ENCODE measurements around the gene SNPH.

Gene SNPH

DNA sequence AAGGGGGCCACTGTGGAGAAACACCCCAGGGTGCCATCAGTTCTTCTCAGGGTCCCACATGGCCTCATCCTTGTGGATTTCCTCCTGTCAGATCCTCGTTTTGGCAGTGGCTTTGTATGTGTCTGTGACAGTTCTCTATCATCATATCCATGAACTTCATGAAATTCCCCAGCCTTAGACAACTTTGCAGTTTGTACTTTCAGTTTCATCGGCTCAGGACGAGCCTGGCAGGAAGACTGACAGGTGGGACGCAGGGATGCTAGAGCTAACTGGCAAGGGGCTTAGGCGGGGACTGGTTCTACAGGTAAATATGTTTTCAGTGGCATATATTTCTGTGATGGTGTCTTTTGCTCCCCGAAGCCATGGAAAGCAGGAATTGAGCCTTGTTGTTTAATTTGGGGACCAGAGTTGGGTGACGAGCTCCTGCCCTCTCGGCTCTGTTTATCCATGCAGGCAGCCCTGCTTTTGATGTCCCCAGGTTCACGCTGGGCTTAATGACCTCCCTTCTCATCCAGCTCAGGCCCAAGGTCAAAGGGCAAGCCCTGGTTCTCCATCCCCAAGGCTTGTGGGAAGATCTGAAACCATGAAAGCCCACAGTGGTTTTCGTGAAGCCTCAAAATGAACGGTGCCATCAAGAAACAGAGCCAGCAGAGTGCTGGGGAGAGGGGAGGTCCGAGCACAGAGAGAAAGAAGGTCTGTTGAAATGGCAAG is 51.6 kb downstream of the SNPH start:
- Histone ChIP-seq H3K9ac (ENCODE audit: low read length in 2 of 2) (no peak overlapping the region), H3K4me3 (ENCODE audit: low read length in 2 of 2) (peak overlapping the region in 1 of 2 donors; percentile 15), H3K36me3 (ENCODE audit: control insufficient read depth in 2 of 2, insufficient read depth in 2 of 2, low read length in 2 of 2) (no peaks in the 10 kb centered on the region), H3K27me3 (ENCODE audit: control insufficient read depth in 1 of 2, insufficient read depth in 2 of 2, low read length in 2 of 2) (no peaks in the 10 kb centered on the region), H3K4me1 (ENCODE audit: control insufficient read depth, insufficient read depth, low read length) (peaks cover 8% of the 10 kb centered on the region), H3K9me3 (ENCODE audit: control insufficient read depth in 2 of 2, low read length in 2 of 2) (no peaks in the 10 kb centered on the region), H3K27ac (ENCODE audit: low read length) (no peak overlapping the region)

- H3K27ac ChIP-seq (ENCODE audit: low read length) = no peak overlapping the region
- H3K36me3 ChIP-seq (ENCODE audit: control insufficient read depth in 2 of 2, insufficient read depth in 2 of 2, low read length in 2 of 2) = no peaks in the 10 kb centered on the region
- no peaks in the 10 kb centered on the region for H3K9me3 ChIP-seq (ENCODE audit: control insufficient read depth in 2 of 2, low read length in 2 of 2)
- H3K9ac ChIP-seq (ENCODE audit: low read length in 2 of 2) = no peak overlapping the region
- H3K27me3 ChIP-seq (ENCODE audit: control insufficient read depth in 1 of 2, insufficient read depth in 2 of 2, low read length in 2 of 2) = no peaks in the 10 kb centered on the region
- peaks cover 7% of the 10 kb centered on the region for H3K4me1 ChIP-seq (ENCODE audit: control insufficient read depth, insufficient read depth, low read length)
- H3K4me3 ChIP-seq (ENCODE audit: low read length in 2 of 2) = no peak overlapping the region
These were observed 53.0 kb downstream of the SNPH start for GRCh38 chr20:1319051-1319450.

DNA sequence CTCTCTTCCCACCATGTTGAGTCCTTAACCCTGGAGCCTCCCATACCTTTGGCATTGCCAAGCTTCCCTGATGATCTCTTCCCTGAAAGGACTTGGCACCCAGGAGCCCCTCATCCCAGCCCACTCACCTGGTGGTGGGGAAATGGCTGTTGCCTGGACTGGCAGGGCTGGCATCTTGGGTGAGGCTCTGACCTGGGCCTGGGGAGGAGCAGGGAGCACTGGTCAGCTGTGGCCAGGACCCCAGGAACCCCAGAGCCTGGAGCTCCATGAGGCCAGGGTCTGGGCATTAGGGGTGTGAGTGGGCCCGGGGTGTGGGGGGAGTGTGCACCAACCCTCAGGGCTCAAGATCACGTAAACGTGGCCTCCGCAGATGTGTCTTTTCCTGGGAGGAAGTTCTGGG is 53.4 kb downstream of the SNPH start:
- Histone ChIP-seq H3K27ac (ENCODE audit: low read length) (no peak overlapping the region), H3K4me3 (ENCODE audit: low read length in 2 of 2) (no peak overlapping the region), H3K27me3 (ENCODE audit: control insufficient read depth in 1 of 2, insufficient read depth in 2 of 2, low read length in 2 of 2) (no peaks in the 10 kb centered on the region), H3K4me1 (ENCODE audit: control insufficient read depth, insufficient read depth, low read length) (peaks cover 6% of the 10 kb centered on the region), H3K9ac (ENCODE audit: low read length in 2 of 2) (no peak overlapping the region), H3K9me3 (ENCODE audit: control insufficient read depth in 2 of 2, low read length in 2 of 2) (no peaks in the 10 kb centered on the region), H3K36me3 (ENCODE audit: control insufficient read depth in 2 of 2, insufficient read depth in 2 of 2, low read length in 2 of 2) (no peaks in the 10 kb centered on the region)

- H3K27ac ChIP-seq (ENCODE audit: low read length) = no peak overlapping the region
- H3K9me3 ChIP-seq (ENCODE audit: control insufficient read depth in 2 of 2, low read length in 2 of 2) = no peaks in the 10 kb centered on the region
- H3K27me3 ChIP-seq (ENCODE audit: control insufficient read depth in 1 of 2, insufficient read depth in 2 of 2, low read length in 2 of 2) = no peaks in the 10 kb centered on the region
- H3K4me1 ChIP-seq (ENCODE audit: control insufficient read depth, insufficient read depth, low read length) = peaks cover 12% of the 10 kb centered on the region
- H3K9ac ChIP-seq (ENCODE audit: low read length in 2 of 2) = no peak overlapping the region
- no peaks in the 10 kb centered on the region for H3K36me3 ChIP-seq (ENCODE audit: control insufficient read depth in 2 of 2, insufficient read depth in 2 of 2, low read length in 2 of 2)
- no peak overlapping the region for H3K4me3 ChIP-seq (ENCODE audit: low read length in 2 of 2)
These were observed 53.9 kb downstream of the SNPH start for GRCh38 chr20:1320016-1320415.

- no peak overlapping the region for H3K27ac ChIP-seq (ENCODE audit: low read length)
- H3K4me3 ChIP-seq (ENCODE audit: low read length in 2 of 2) = no peak overlapping the region
- no peaks in the 10 kb centered on the region for H3K27me3 ChIP-seq (ENCODE audit: control insufficient read depth in 1 of 2, insufficient read depth in 2 of 2, low read length in 2 of 2)
- H3K36me3 ChIP-seq (ENCODE audit: control insufficient read depth in 2 of 2, insufficient read depth in 2 of 2, low read length in 2 of 2) = no peaks in the 10 kb centered on the region
- H3K9me3 ChIP-seq (ENCODE audit: control insufficient read depth in 2 of 2, low read length in 2 of 2) = no peaks in the 10 kb centered on the region
- no peak overlapping the region for H3K9ac ChIP-seq (ENCODE audit: low read length in 2 of 2)
- H3K4me1 ChIP-seq (ENCODE audit: control insufficient read depth, insufficient read depth, low read length) = peaks cover 17% of the 10 kb centered on the region
These were observed 55.0 kb downstream of the SNPH start for GRCh38 chr20:1320902-1321653.

DNA sequence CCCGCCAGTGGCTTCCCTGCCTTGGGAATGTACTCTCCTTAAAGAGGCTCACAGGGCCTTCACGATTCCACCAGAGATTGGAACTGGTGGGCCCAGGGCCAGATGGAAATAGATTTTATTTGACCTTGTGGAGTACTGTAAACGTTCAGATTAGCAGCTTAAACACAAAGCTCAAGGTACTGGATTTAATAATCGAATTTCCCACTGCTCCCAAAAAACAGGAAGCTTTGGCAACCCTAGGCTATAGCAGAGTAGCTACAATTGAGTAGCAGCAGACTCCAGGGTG is 55.5 kb downstream of the SNPH start:
- no peak overlapping the region for H3K9ac ChIP-seq (ENCODE audit: low read length in 2 of 2)
- H3K27me3 ChIP-seq (ENCODE audit: control insufficient read depth in 1 of 2, insufficient read depth in 2 of 2, low read length in 2 of 2) = no peaks in the 10 kb centered on the region
- H3K9me3 ChIP-seq (ENCODE audit: control insufficient read depth in 2 of 2, low read length in 2 of 2) = no peaks in the 10 kb centered on the region
- no peak overlapping the region for H3K27ac ChIP-seq (ENCODE audit: low read length)
- no peak overlapping the region for H3K4me3 ChIP-seq (ENCODE audit: low read length in 2 of 2)
- no peaks in the 10 kb centered on the region for H3K36me3 ChIP-seq (ENCODE audit: control insufficient read depth in 2 of 2, insufficient read depth in 2 of 2, low read length in 2 of 2)
- peaks cover 22% of the 10 kb centered on the region for H3K4me1 ChIP-seq (ENCODE audit: control insufficient read depth, insufficient read depth, low read length)

DNA sequence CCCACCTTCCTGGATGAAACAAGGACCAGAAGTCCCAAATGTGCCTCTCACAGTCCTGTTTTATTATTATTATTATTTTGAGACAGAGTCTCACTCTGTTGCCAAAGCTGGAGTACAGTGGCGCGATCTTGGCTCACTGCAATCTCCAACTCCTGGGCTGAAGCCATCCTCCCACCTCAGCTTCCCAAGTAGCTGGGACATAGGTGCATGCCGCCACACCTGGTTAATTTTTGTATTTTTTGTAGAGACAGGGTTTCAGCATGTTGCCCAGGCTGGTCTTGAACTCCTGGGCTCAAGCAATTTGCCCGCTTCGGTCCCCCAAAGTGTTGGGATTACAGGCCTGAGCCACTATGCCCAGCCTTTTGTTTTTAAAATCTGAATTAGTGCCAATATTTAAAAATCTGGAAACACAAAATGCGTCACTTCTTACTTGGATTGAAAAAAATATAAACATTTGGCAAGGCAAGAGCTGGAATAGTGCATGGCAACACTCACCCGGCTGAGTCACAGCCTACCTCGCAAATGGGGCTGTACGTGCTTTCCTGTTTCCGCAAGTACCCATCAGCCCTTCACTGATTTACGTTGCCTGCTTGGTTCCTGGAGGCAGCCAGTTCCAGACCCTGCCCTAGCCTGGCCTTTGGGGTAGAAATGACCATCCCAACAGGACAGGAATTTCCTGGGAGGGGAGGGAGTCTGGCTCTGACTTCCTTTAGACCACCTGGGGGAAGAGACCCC is 56.6 kb downstream of the SNPH start:
- no peaks in the 10 kb centered on the region for H3K36me3 ChIP-seq (ENCODE audit: control insufficient read depth in 2 of 2, insufficient read depth in 2 of 2, low read length in 2 of 2)
- H3K27ac ChIP-seq (ENCODE audit: low read length) = peak overlapping the region; percentile 46
- H3K4me1 ChIP-seq (ENCODE audit: control insufficient read depth, insufficient read depth, low read length) = peaks cover 31% of the 10 kb centered on the region
- no peak overlapping the region for H3K9ac ChIP-seq (ENCODE audit: low read length in 2 of 2)
- no peaks in the 10 kb centered on the region for H3K9me3 ChIP-seq (ENCODE audit: control insufficient read depth in 2 of 2, low read length in 2 of 2)
- H3K27me3 ChIP-seq (ENCODE audit: control insufficient read depth in 1 of 2, insufficient read depth in 2 of 2, low read length in 2 of 2) = no peaks in the 10 kb centered on the region
- H3K4me3 ChIP-seq (ENCODE audit: low read length in 2 of 2) = no peak overlapping the region

- Histone ChIP-seq H3K4me1 (ENCODE audit: control insufficient read depth, insufficient read depth, low read length) (peaks cover 37% of the 10 kb centered on the region), H3K9ac (ENCODE audit: low read length in 2 of 2) (no peak overlapping the region), H3K27ac (ENCODE audit: low read length) (peak overlapping the region; percentile 46), H3K36me3 (ENCODE audit: control insufficient read depth in 2 of 2, insufficient read depth in 2 of 2, low read length in 2 of 2) (no peaks in the 10 kb centered on the region), H3K4me3 (ENCODE audit: low read length in 2 of 2) (no peak overlapping the region), H3K27me3 (ENCODE audit: control insufficient read depth in 1 of 2, insufficient read depth in 2 of 2, low read length in 2 of 2) (no peaks in the 10 kb centered on the region), H3K9me3 (ENCODE audit: control insufficient read depth in 2 of 2, low read length in 2 of 2) (no peaks in the 10 kb centered on the region)
These were observed 57.2 kb downstream of the SNPH start for GRCh38 chr20:1323256-1323655.

DNA sequence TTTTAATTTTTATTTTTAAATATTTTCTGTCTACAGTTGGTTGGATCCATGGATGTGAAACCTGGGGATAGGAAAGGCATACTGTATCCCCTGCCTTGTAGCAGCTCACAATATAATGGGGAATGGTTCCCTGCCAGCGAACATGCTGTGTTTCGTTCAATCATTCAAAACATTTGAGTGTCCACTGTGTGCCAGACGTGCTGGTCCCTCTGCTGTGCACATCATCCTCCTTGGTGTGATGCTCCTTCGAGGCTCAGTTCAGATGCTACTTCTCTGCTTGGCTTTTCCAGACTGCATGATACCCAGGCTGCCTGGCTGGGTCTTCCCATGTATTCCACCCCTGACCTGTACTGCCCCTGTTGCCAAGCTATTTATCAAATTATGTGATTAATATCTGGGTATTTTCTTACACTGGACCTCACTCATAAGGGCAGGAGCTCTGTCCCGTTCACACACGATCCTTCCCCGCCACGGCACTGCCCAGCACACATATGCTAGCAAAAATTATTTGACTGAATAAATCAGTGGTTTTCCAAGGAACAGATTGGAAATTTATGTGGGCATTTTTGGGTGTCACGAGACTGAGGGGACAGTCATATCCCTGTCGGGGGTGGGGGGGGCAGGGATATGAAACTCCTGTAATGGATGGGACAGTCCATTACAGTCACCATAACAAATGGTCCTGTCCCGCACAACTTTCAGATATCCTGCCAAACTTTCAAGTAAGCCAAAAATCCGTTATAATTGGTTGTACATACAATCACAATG is 57.9 kb downstream of the SNPH start:
- no peak overlapping the region for H3K27ac ChIP-seq (ENCODE audit: low read length)
- H3K27me3 ChIP-seq (ENCODE audit: control insufficient read depth in 1 of 2, insufficient read depth in 2 of 2, low read length in 2 of 2) = no peaks in the 10 kb centered on the region
- no peak overlapping the region for H3K9ac ChIP-seq (ENCODE audit: low read length in 2 of 2)
- no peaks in the 10 kb centered on the region for H3K36me3 ChIP-seq (ENCODE audit: control insufficient read depth in 2 of 2, insufficient read depth in 2 of 2, low read length in 2 of 2)
- H3K4me1 ChIP-seq (ENCODE audit: control insufficient read depth, insufficient read depth, low read length) = peaks cover 43% of the 10 kb centered on the region
- H3K9me3 ChIP-seq (ENCODE audit: control insufficient read depth in 2 of 2, low read length in 2 of 2) = no peaks in the 10 kb centered on the region
- H3K4me3 ChIP-seq (ENCODE audit: low read length in 2 of 2) = peak overlapping the region in 1 of 2 donors; percentile 94

DNA sequence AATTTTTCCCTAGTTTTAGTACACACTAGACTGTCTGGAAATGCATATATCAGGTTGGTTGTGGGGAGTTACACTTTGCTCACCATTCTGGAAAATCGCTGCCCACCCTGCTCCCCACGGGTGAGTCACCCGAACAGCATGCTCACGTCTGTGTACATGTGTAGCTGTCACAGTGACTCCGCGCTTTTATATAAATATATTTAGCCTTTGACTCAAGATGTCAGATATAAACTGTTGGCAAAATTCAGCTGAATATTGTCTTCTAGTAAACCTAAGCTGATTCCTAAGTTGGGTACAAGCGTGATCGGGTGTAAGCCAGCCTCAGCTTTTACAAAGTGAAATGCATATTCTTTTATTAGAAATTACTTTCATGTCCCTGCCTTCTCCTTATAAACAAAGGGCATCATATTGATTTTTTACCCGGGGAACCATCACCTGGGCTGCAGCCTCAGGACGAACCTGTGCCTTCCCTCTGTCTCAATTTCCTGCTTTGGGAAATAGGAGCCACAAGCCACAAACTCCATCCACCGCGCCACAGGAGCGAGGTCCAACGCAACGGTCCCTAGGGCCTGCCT is 58.6 kb downstream of the SNPH start:
- Histone ChIP-seq H3K27me3 (ENCODE audit: control insufficient read depth in 1 of 2, insufficient read depth in 2 of 2, low read length in 2 of 2) (no peaks in the 10 kb centered on the region), H3K9ac (ENCODE audit: low read length in 2 of 2) (peak overlapping the region; percentile 99 to 100), H3K9me3 (ENCODE audit: control insufficient read depth in 2 of 2, low read length in 2 of 2) (no peaks in the 10 kb centered on the region), H3K4me1 (ENCODE audit: control insufficient read depth, insufficient read depth, low read length) (peaks cover 44% of the 10 kb centered on the region), H3K4me3 (ENCODE audit: low read length in 2 of 2) (peak overlapping the region; percentile 92 to 94), H3K27ac (ENCODE audit: low read length) (peak overlapping the region; percentile 98), H3K36me3 (ENCODE audit: control insufficient read depth in 2 of 2, insufficient read depth in 2 of 2, low read length in 2 of 2) (no peaks in the 10 kb centered on the region)
